Activated naive CD8-positive, alpha-beta T cell treated with anti-CD3 and anti-CD28 coated beads, Interleukin-2, amount 10 ng/mL, durations not matched to agents 7 days and 5 days (primary cell): ENCODE measurements around the gene DDX1. TPM values are rescaled to one million over a fixed set of nuclear protein-coding genes. Genes with fewer than 3 reads are reported as not detected.
A peak's percentile ranks its signal among the peaks of the same experiment; 100 is the strongest.

Experiments used
- ATAC-seq: fragments of 150-1000 bp; cut with Tn5 transposase; one replicate; pipeline ENCODE4 v1.10.0; 2021; ENCODE audit warnings: low read depth, moderate library complexity
- POLR2A ChIA-PET: fragments of 350-600 bp; sonication (Branson Sonifier 250); formaldehyde crosslinking; loops from one replicate; lab custom pipeline; 2021; ENCODE audit warnings: antibody characterized with exemption; lab: Charles Lee
- DNase-seq: peaks from one replicate; pipeline ENCODE4 v3.0.0; 2021
- H3K27ac Mint-ChIP-seq: one replicate; pipeline ENCODE4 v1.8.0; 2022; ENCODE audit warnings: mild to moderate bottlenecking, mixed read lengths
- H3K27me3 Mint-ChIP-seq: one replicate; pipeline ENCODE4 v1.8.0; 2022; ENCODE audit warnings: mild to moderate bottlenecking, moderate library complexity, mixed read lengths
- H3K36me3 Mint-ChIP-seq: one replicate; pipeline ENCODE4 v1.8.0; 2021; ENCODE audit warnings: mild to moderate bottlenecking, mixed read lengths
- H3K4me1 Mint-ChIP-seq: one replicate; pipeline ENCODE4 v1.8.0; 2021; ENCODE audit warnings: mixed read lengths
- H3K4me3 Mint-ChIP-seq: one replicate; pipeline ENCODE4 v1.8.0; 2022; ENCODE audit warnings: mild to moderate bottlenecking, moderate library complexity, mixed read lengths
- H3K9me3 Mint-ChIP-seq: one replicate; pipeline ENCODE4 v1.8.0; 2021; ENCODE audit warnings: mixed read lengths
- total RNA-seq, 2 experiments: library from RNA; stranded (reverse); gene quantifications; one replicate each; pipeline ENCODE4 v1.2.3, GENCODE V29; 2021

The DDX1 gene
- total RNA-seq, 2 experiments from 2014 or later: 55.9 to 59.1 TPM

- DNase-seq: peak; percentile 49
- POLR2A ChIA-PET: no interaction called here
- Mint-ChIP-seq H3K27me3 (no peaks in the 10 kb centered on the region), H3K9me3 (peaks cover 5% of the 10 kb centered on the region), H3K36me3 (peaks cover 31% of the 10 kb centered on the region), H3K27ac (no peak overlapping the region), H3K4me1 (peaks cover 3% of the 10 kb centered on the region), H3K4me3 (no peak overlapping the region)
- ATAC-seq: peak; percentile 75
Observed at GRCh38 chr2:15636972-15637785, 45.5 kb downstream of the DDX1 start.

GRCh38 chr2:15638720-15639119, 47.1 kb downstream of the DDX1 start:
- Mint-ChIP-seq H3K4me1 (peaks cover 3% of the 10 kb centered on the region), H3K27me3 (no peaks in the 10 kb centered on the region), H3K36me3 (peaks cover 27% of the 10 kb centered on the region), H3K4me3 (no peak overlapping the region), H3K27ac (no peak overlapping the region), H3K9me3 (peaks cover 5% of the 10 kb centered on the region)
- POLR2A ChIA-PET: no interaction called here
- DNase-seq (no peak), ATAC-seq (no peak)

GRCh38 chr2:15639323-15640251, 47.9 kb downstream of the DDX1 start:
- H3K4me3 Mint-ChIP-seq: no peak overlapping the region
- H3K27me3 Mint-ChIP-seq: no peaks in the 10 kb centered on the region
- no peak for ATAC-seq
- no peak overlapping the region for H3K27ac Mint-ChIP-seq
- peaks cover 3% of the 10 kb centered on the region for H3K4me1 Mint-ChIP-seq
- peaks cover 25% of the 10 kb centered on the region for H3K36me3 Mint-ChIP-seq
- H3K9me3 Mint-ChIP-seq: peaks cover 5% of the 10 kb centered on the region
- POLR2A ChIA-PET: no interaction called here
- DNase-seq: no peak

- POLR2A ChIA-PET: no interaction called here
- peaks cover 4% of the 10 kb centered on the region for H3K27me3 Mint-ChIP-seq
- peaks cover 5% of the 10 kb centered on the region for H3K9me3 Mint-ChIP-seq
- H3K27ac Mint-ChIP-seq: no peak overlapping the region
- ATAC-seq: no peak
- no peak overlapping the region for H3K4me3 Mint-ChIP-seq
- H3K4me1 Mint-ChIP-seq: peaks cover 3% of the 10 kb centered on the region
- DNase-seq: no peak
- peaks cover 24% of the 10 kb centered on the region for H3K36me3 Mint-ChIP-seq
Observed at GRCh38 chr2:15640261-15640711, 48.6 kb downstream of the DDX1 start.

- POLR2A ChIA-PET: no interaction called here
- no peak for DNase-seq
- no peak overlapping the region for H3K27ac Mint-ChIP-seq
- peaks cover 3% of the 10 kb centered on the region for H3K4me1 Mint-ChIP-seq
- H3K4me3 Mint-ChIP-seq: no peak overlapping the region
- ATAC-seq: no peak
- H3K9me3 Mint-ChIP-seq: peaks cover 5% of the 10 kb centered on the region
- H3K27me3 Mint-ChIP-seq: peaks cover 4% of the 10 kb centered on the region
- H3K36me3 Mint-ChIP-seq: peaks cover 24% of the 10 kb centered on the region
Observed at GRCh38 chr2:15640784-15641183, 49.1 kb downstream of the DDX1 start.

GRCh38 chr2:15641530-15641982, 49.9 kb downstream of the DDX1 start:
- H3K9me3 Mint-ChIP-seq: peaks cover 5% of the 10 kb centered on the region
- ATAC-seq: no peak
- no peak overlapping the region for H3K4me3 Mint-ChIP-seq
- peaks cover 4% of the 10 kb centered on the region for H3K27me3 Mint-ChIP-seq
- no peak for DNase-seq
- POLR2A ChIA-PET: no interaction called here
- peaks cover 24% of the 10 kb centered on the region for H3K36me3 Mint-ChIP-seq
- peaks cover 3% of the 10 kb centered on the region for H3K4me1 Mint-ChIP-seq
- H3K27ac Mint-ChIP-seq: no peak overlapping the region

GRCh38 chr2:15642011-15642814, 50.5 kb downstream of the DDX1 start:
- no peak for DNase-seq
- H3K27me3 Mint-ChIP-seq: peaks cover 4% of the 10 kb centered on the region
- no peak overlapping the region for H3K4me3 Mint-ChIP-seq
- POLR2A ChIA-PET: no interaction called here
- H3K4me1 Mint-ChIP-seq: peaks cover 2% of the 10 kb centered on the region
- no peak for ATAC-seq
- H3K27ac Mint-ChIP-seq: no peak overlapping the region
- peaks cover 5% of the 10 kb centered on the region for H3K9me3 Mint-ChIP-seq
- H3K36me3 Mint-ChIP-seq: peaks cover 24% of the 10 kb centered on the region

GRCh38 chr2:15642815-15643500, 51.3 kb downstream of the DDX1 start:
- POLR2A ChIA-PET: no interaction called here
- H3K36me3 Mint-ChIP-seq: peaks cover 24% of the 10 kb centered on the region
- H3K9me3 Mint-ChIP-seq: peaks cover 5% of the 10 kb centered on the region
- DNase-seq (no peak), ATAC-seq (no peak)
- no peak overlapping the region for H3K4me3 Mint-ChIP-seq
- no peaks in the 10 kb centered on the region for H3K4me1 Mint-ChIP-seq
- H3K27me3 Mint-ChIP-seq: peaks cover 4% of the 10 kb centered on the region
- no peak overlapping the region for H3K27ac Mint-ChIP-seq

- POLR2A ChIA-PET: no interaction called here
- Mint-ChIP-seq H3K4me1 (no peaks in the 10 kb centered on the region), H3K4me3 (no peak overlapping the region), H3K27me3 (peaks cover 4% of the 10 kb centered on the region), H3K9me3 (peaks cover 5% of the 10 kb centered on the region), H3K36me3 (peaks cover 18% of the 10 kb centered on the region), H3K27ac (no peak overlapping the region)
- ATAC-seq: no peak
- no peak for DNase-seq
Observed at GRCh38 chr2:15643791-15644585, 52.3 kb downstream of the DDX1 start.

- ATAC-seq (no peak), DNase-seq (no peak)
- peaks cover 5% of the 10 kb centered on the region for H3K9me3 Mint-ChIP-seq
- no peaks in the 10 kb centered on the region for H3K4me1 Mint-ChIP-seq
- no peak overlapping the region for H3K4me3 Mint-ChIP-seq
- POLR2A ChIA-PET: no interaction called here
- H3K27ac Mint-ChIP-seq: no peak overlapping the region
- peaks cover 4% of the 10 kb centered on the region for H3K27me3 Mint-ChIP-seq
- peaks cover 14% of the 10 kb centered on the region for H3K36me3 Mint-ChIP-seq
Observed at GRCh38 chr2:15645300-15645699, 53.6 kb downstream of the DDX1 start.

- peaks cover 4% of the 10 kb centered on the region for H3K27me3 Mint-ChIP-seq
- ATAC-seq: no peak
Observed at GRCh38 chr2:15645720-15646385, 54.2 kb downstream of the DDX1 start.

More at GRCh38 chr2:15645720-15646385, 54.2 kb downstream of the DDX1 start:
- Mint-ChIP-seq H3K27ac (no peak overlapping the region), H3K4me3 (no peak overlapping the region), H3K9me3 (peaks cover 4% of the 10 kb centered on the region), H3K4me1 (no peaks in the 10 kb centered on the region), H3K36me3 (peaks cover 12% of the 10 kb centered on the region)
- POLR2A ChIA-PET: no interaction called here
- DNase-seq: no peak
